ENCODE data around the gene A1CF.
"Not testable (repeated sequence)": the region's sequence is repeated elsewhere in the genome, so short reads cannot be mapped to it uniquely, and the experiment has no call there.

A1CF gene

GRCh38 chr10:50782017-50782416, 103.4 kb downstream of the A1CF start:
- DNase-seq, result not testable (repeated sequence)

- DNase-seq, result not testable (repeated sequence)
These were observed 105.4 kb downstream of the A1CF start for GRCh38 chr10:50780036-50780435.

GRCh38 chr10:50774868-50775267, 110.6 kb downstream of the A1CF start:
- DNase-seq, result not testable (repeated sequence)

- DNase-seq, result not testable (repeated sequence)
These were observed 113.4 kb downstream of the A1CF start for GRCh38 chr10:50772042-50772441.

GRCh38 chr10:50766774-50767513, 118.5 kb downstream of the A1CF start:
- DNase-seq, result not testable (repeated sequence)
